ENCODE measurements around the gene PIEZO1. TPM values are rescaled to one million over a fixed set of nuclear protein-coding genes. Genes with fewer than 3 reads are reported as not detected.

PIEZO1 gene
- total RNA-seq, 1 donor from 2014 or later = 247 TPM

- DNase-seq (ENCODE audit: low read depth) (no peak), FAIRE-seq (no peak)
- Histone ChIP-seq H3K27ac (ENCODE audit: low read depth, low read length) (no peak overlapping the region), H3K27me3 (ENCODE audit: insufficient read depth, low read length) (peaks cover 8% of the 10 kb centered on the region), H3K9me3 (ENCODE audit: insufficient read depth, low read depth, low read length) (no peaks in the 10 kb centered on the region), H3K79me2 (ENCODE audit: insufficient read depth, low read length) (no peaks in the 10 kb centered on the region), H3K4me2 (ENCODE audit: low read length) (peak overlapping the region; percentile 84), H2AFZ (ENCODE audit: low read depth, low read length) (peak overlapping the region; percentile 41), H3K9ac (ENCODE audit: low read length) (peak overlapping the region; percentile 46), H3K4me1 (ENCODE audit: insufficient read depth, low read length) (peaks cover 10% of the 10 kb centered on the region), H3K4me3 (ENCODE audit: insufficient read depth, low read depth, low read length) (peak overlapping the region; percentile 17), H3K36me3 (ENCODE audit: insufficient read depth, low read length) (no peaks in the 10 kb centered on the region), H4K20me1 (ENCODE audit: insufficient read depth, low read length) (peaks cover 6% of the 10 kb centered on the region)
- TF ChIP-seq EZH2 (IDR thresholded peaks at IDR 0.05; ENCODE audit: insufficient read depth, low read length) (peak; percentile 63), CTCF (IDR thresholded peaks at IDR 0.05; ENCODE audit: insufficient read depth, low read depth, low read length) (no peak)
- no peak overlapping the region for H3K27ac Mint-ChIP-seq (ENCODE audit: unreplicated experiment)
- H3K9me3 Mint-ChIP-seq (ENCODE audit: unreplicated experiment) = no peaks in the 10 kb centered on the region
- H3K4me3 Mint-ChIP-seq (ENCODE audit: unreplicated experiment) = peak overlapping the region; percentile 45
- no peaks in the 10 kb centered on the region for H3K36me3 Mint-ChIP-seq (ENCODE audit: low read depth, unreplicated experiment)
- H3K4me1 Mint-ChIP-seq (ENCODE audit: low read depth, unreplicated experiment) = no peaks in the 10 kb centered on the region
- peaks cover 45% of the 10 kb centered on the region for H3K27me3 Mint-ChIP-seq (ENCODE audit: low read depth, unreplicated experiment)
Observed at GRCh38 chr16:88686062-88686438, 99.0 kb downstream of the PIEZO1 start.

- H3K36me3 Mint-ChIP-seq (ENCODE audit: low read depth, unreplicated experiment) = no peaks in the 10 kb centered on the region
- no peak overlapping the region for H3K4me3 Mint-ChIP-seq (ENCODE audit: unreplicated experiment)
- Histone ChIP-seq H2AFZ (ENCODE audit: low read depth, low read length) (peak overlapping the region; percentile 41), H3K4me1 (ENCODE audit: insufficient read depth, low read length) (peaks cover 10% of the 10 kb centered on the region), H3K27me3 (ENCODE audit: insufficient read depth, low read length) (peaks cover 8% of the 10 kb centered on the region), H3K4me2 (ENCODE audit: low read length) (peak overlapping the region; percentile 84), H3K36me3 (ENCODE audit: insufficient read depth, low read length) (no peaks in the 10 kb centered on the region), H3K9me3 (ENCODE audit: insufficient read depth, low read depth, low read length) (no peaks in the 10 kb centered on the region), H3K9ac (ENCODE audit: low read length) (no peak overlapping the region), H3K27ac (ENCODE audit: low read depth, low read length) (no peak overlapping the region), H4K20me1 (ENCODE audit: insufficient read depth, low read length) (peaks cover 6% of the 10 kb centered on the region), H3K4me3 (ENCODE audit: insufficient read depth, low read depth, low read length) (no peak overlapping the region), H3K79me2 (ENCODE audit: insufficient read depth, low read length) (no peaks in the 10 kb centered on the region)
- FAIRE-seq (no peak), DNase-seq (ENCODE audit: low read depth) (no peak)
- H3K4me1 Mint-ChIP-seq (ENCODE audit: low read depth, unreplicated experiment) = no peaks in the 10 kb centered on the region
- TF ChIP-seq CTCF (IDR thresholded peaks at IDR 0.05; ENCODE audit: insufficient read depth, low read depth, low read length) (peak; percentile 52), EZH2 (IDR thresholded peaks at IDR 0.05; ENCODE audit: insufficient read depth, low read length) (no peak)
- H3K27me3 Mint-ChIP-seq (ENCODE audit: low read depth, unreplicated experiment) = peaks cover 39% of the 10 kb centered on the region
- H3K27ac Mint-ChIP-seq (ENCODE audit: unreplicated experiment) = no peak overlapping the region
- H3K9me3 Mint-ChIP-seq (ENCODE audit: unreplicated experiment) = no peaks in the 10 kb centered on the region
Observed at GRCh38 chr16:88685156-88686061, 99.6 kb downstream of the PIEZO1 start.

All from astrocyte (in vitro differentiated cells and primary cell).